ENCODE measurements around the gene NUMA1.

DNA sequence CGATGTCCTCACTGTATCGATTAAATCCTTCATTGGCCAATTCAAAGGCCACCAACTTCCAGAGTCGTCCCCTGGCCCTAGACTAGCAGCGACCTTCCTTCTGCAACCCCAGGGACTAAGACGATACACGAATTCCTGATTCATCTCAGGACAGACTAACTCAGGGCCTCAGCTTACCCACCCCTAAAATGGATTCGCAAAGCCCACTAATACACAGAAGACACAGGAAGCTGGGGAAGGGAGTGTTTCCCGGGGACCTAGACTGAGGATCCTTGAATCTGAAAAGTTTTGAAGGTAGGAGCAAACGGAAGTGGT lies 22.2 kb upstream of the NUMA1 start:
- TF ChIP-seq, protein P1, sequence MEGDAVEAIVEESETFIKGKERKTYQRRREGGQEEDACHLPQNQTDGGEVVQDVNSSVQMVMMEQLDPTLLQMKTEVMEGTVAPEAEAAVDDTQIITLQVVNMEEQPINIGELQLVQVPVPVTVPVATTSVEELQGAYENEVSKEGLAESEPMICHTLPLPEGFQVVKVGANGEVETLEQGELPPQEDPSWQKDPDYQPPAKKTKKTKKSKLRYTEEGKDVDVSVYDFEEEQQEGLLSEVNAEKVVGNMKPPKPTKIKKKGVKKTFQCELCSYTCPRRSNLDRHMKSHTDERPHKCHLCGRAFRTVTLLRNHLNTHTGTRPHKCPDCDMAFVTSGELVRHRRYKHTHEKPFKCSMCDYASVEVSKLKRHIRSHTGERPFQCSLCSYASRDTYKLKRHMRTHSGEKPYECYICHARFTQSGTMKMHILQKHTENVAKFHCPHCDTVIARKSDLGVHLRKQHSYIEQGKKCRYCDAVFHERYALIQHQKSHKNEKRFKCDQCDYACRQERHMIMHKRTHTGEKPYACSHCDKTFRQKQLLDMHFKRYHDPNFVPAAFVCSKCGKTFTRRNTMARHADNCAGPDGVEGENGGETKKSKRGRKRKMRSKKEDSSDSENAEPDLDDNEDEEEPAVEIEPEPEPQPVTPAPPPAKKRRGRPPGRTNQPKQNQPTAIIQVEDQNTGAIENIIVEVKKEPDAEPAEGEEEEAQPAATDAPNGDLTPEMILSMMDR (IDR thresholded peaks at IDR 0.05) = no peak
- TF ChIP-seq, protein P2, sequence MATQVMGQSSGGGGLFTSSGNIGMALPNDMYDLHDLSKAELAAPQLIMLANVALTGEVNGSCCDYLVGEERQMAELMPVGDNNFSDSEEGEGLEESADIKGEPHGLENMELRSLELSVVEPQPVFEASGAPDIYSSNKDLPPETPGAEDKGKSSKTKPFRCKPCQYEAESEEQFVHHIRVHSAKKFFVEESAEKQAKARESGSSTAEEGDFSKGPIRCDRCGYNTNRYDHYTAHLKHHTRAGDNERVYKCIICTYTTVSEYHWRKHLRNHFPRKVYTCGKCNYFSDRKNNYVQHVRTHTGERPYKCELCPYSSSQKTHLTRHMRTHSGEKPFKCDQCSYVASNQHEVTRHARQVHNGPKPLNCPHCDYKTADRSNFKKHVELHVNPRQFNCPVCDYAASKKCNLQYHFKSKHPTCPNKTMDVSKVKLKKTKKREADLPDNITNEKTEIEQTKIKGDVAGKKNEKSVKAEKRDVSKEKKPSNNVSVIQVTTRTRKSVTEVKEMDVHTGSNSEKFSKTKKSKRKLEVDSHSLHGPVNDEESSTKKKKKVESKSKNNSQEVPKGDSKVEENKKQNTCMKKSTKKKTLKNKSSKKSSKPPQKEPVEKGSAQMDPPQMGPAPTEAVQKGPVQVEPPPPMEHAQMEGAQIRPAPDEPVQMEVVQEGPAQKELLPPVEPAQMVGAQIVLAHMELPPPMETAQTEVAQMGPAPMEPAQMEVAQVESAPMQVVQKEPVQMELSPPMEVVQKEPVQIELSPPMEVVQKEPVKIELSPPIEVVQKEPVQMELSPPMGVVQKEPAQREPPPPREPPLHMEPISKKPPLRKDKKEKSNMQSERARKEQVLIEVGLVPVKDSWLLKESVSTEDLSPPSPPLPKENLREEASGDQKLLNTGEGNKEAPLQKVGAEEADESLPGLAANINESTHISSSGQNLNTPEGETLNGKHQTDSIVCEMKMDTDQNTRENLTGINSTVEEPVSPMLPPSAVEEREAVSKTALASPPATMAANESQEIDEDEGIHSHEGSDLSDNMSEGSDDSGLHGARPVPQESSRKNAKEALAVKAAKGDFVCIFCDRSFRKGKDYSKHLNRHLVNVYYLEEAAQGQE (IDR thresholded peaks at IDR 0.05; ENCODE audit: insufficient read depth in 1 of 2, low read depth in 2 of 2, low read length in 1 of 2) = no peak
